Breast epithelium (tissue), 3 donors: ENCODE measurements around the gene ADORA2B.

Experiments
- POLR2AphosphoS5 ChIP-seq, 3 donors: sonication (generic); formaldehyde crosslinking; IDR thresholded peaks; one replicate each; pipeline ENCODE4 v1.6.1; 2017; ENCODE audit warnings: antibody characterized with exemption in 3 of 3
- TF ChIP-seq, protein P1 (sequence below), 3 donors: fragments of 450-650 bp; IDR thresholded peaks; one replicate each; pipeline ENCODE4 v1.5.1; 2016 to 2017; ENCODE audit warnings: antibody characterized with exemption in 3 of 3, mild to moderate bottlenecking in 3 of 3, moderate library complexity in 3 of 3

- no peak for TF ChIP-seq POLR2AphosphoS5 (IDR thresholded peaks at IDR 0.05)
- TF ChIP-seq, protein P1, sequence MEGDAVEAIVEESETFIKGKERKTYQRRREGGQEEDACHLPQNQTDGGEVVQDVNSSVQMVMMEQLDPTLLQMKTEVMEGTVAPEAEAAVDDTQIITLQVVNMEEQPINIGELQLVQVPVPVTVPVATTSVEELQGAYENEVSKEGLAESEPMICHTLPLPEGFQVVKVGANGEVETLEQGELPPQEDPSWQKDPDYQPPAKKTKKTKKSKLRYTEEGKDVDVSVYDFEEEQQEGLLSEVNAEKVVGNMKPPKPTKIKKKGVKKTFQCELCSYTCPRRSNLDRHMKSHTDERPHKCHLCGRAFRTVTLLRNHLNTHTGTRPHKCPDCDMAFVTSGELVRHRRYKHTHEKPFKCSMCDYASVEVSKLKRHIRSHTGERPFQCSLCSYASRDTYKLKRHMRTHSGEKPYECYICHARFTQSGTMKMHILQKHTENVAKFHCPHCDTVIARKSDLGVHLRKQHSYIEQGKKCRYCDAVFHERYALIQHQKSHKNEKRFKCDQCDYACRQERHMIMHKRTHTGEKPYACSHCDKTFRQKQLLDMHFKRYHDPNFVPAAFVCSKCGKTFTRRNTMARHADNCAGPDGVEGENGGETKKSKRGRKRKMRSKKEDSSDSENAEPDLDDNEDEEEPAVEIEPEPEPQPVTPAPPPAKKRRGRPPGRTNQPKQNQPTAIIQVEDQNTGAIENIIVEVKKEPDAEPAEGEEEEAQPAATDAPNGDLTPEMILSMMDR (IDR thresholded peaks at IDR 0.05): no peak
Observed at GRCh38 chr17:15965528-15965927, 20.6 kb downstream of the ADORA2B start.
